ENCODE results near the gene FMO1.

GRCh38 chr1:171245458-171246064 is 2.7 kb upstream of the FMO1 start:
- TF ChIP-seq, protein P1, sequence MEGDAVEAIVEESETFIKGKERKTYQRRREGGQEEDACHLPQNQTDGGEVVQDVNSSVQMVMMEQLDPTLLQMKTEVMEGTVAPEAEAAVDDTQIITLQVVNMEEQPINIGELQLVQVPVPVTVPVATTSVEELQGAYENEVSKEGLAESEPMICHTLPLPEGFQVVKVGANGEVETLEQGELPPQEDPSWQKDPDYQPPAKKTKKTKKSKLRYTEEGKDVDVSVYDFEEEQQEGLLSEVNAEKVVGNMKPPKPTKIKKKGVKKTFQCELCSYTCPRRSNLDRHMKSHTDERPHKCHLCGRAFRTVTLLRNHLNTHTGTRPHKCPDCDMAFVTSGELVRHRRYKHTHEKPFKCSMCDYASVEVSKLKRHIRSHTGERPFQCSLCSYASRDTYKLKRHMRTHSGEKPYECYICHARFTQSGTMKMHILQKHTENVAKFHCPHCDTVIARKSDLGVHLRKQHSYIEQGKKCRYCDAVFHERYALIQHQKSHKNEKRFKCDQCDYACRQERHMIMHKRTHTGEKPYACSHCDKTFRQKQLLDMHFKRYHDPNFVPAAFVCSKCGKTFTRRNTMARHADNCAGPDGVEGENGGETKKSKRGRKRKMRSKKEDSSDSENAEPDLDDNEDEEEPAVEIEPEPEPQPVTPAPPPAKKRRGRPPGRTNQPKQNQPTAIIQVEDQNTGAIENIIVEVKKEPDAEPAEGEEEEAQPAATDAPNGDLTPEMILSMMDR (IDR thresholded peaks at IDR 0.05; ENCODE audit: low read length), result peak; percentile 93
- no peak for TF ChIP-seq EZH2phosphoT487 (IDR thresholded peaks at IDR 0.05; ENCODE audit: low read length)

Measured in MM.1S (cell line).